ENCODE data around the gene BRPF1. TPM values are rescaled to one million over a fixed set of nuclear protein-coding genes. Genes with fewer than 3 reads are reported as not detected.
A peak's percentile ranks its signal among the peaks of the same experiment; 100 is the strongest.

BRPF1 gene
- total and polyA plus RNA-seq, 4 donors: 2.0 to 11.2 (median 6.5) TPM

DNA sequence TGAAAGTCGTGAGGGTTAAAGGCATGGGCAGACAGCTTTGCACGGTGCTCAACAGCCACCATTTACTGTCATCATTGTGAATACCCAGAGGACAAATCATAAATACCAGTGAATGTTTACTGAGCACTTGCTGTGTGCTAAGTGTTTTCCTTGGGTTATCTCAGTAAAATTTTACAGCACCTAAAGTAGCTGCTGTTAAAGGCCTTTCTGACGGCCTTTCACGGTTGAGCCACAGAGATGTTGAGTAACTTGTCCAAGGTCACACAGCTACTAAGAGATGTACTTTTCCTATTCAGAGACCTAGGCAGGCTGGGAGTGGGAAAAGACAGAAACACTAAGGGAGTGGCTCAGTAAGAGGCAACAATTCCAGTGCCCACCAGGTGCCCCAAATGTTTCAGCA is 28.3 kb upstream of the BRPF1 start:
- TF ChIP-seq HNF4A (conservative IDR thresholded peaks at IDR 0.05) (no peak), TAF1 (conservative IDR thresholded peaks at IDR 0.05) (no peak), YY1 (IDR thresholded peaks at IDR 0.05) (no peak), JUND (IDR thresholded peaks at IDR 0.05) (no peak), RXRA (IDR thresholded peaks at IDR 0.05) (no peak), FOXA2 (IDR thresholded peaks at IDR 0.05) (no peak), GABPA (IDR thresholded peaks at IDR 0.05 in 1 of 2, conservative IDR thresholded peaks at IDR 0.05 in 1 of 2) (no peak), HNF4G (IDR thresholded peaks at IDR 0.05) (no peak), FOXA1 (IDR thresholded peaks at IDR 0.05) (no peak), RAD21 (IDR thresholded peaks at IDR 0.05) (no peak)
- TF ChIP-seq, protein P1, sequence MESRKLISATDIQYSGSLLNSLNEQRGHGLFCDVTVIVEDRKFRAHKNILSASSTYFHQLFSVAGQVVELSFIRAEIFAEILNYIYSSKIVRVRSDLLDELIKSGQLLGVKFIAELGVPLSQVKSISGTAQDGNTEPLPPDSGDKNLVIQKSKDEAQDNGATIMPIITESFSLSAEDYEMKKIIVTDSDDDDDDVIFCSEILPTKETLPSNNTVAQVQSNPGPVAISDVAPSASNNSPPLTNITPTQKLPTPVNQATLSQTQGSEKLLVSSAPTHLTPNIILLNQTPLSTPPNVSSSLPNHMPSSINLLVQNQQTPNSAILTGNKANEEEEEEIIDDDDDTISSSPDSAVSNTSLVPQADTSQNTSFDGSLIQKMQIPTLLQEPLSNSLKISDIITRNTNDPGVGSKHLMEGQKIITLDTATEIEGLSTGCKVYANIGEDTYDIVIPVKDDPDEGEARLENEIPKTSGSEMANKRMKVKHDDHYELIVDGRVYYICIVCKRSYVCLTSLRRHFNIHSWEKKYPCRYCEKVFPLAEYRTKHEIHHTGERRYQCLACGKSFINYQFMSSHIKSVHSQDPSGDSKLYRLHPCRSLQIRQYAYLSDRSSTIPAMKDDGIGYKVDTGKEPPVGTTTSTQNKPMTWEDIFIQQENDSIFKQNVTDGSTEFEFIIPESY (IDR thresholded peaks at IDR 0.05): no peak
- TF ChIP-seq, protein P2, sequence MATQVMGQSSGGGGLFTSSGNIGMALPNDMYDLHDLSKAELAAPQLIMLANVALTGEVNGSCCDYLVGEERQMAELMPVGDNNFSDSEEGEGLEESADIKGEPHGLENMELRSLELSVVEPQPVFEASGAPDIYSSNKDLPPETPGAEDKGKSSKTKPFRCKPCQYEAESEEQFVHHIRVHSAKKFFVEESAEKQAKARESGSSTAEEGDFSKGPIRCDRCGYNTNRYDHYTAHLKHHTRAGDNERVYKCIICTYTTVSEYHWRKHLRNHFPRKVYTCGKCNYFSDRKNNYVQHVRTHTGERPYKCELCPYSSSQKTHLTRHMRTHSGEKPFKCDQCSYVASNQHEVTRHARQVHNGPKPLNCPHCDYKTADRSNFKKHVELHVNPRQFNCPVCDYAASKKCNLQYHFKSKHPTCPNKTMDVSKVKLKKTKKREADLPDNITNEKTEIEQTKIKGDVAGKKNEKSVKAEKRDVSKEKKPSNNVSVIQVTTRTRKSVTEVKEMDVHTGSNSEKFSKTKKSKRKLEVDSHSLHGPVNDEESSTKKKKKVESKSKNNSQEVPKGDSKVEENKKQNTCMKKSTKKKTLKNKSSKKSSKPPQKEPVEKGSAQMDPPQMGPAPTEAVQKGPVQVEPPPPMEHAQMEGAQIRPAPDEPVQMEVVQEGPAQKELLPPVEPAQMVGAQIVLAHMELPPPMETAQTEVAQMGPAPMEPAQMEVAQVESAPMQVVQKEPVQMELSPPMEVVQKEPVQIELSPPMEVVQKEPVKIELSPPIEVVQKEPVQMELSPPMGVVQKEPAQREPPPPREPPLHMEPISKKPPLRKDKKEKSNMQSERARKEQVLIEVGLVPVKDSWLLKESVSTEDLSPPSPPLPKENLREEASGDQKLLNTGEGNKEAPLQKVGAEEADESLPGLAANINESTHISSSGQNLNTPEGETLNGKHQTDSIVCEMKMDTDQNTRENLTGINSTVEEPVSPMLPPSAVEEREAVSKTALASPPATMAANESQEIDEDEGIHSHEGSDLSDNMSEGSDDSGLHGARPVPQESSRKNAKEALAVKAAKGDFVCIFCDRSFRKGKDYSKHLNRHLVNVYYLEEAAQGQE (IDR thresholded peaks at IDR 0.05): no peak
- TF ChIP-seq, protein P3, sequence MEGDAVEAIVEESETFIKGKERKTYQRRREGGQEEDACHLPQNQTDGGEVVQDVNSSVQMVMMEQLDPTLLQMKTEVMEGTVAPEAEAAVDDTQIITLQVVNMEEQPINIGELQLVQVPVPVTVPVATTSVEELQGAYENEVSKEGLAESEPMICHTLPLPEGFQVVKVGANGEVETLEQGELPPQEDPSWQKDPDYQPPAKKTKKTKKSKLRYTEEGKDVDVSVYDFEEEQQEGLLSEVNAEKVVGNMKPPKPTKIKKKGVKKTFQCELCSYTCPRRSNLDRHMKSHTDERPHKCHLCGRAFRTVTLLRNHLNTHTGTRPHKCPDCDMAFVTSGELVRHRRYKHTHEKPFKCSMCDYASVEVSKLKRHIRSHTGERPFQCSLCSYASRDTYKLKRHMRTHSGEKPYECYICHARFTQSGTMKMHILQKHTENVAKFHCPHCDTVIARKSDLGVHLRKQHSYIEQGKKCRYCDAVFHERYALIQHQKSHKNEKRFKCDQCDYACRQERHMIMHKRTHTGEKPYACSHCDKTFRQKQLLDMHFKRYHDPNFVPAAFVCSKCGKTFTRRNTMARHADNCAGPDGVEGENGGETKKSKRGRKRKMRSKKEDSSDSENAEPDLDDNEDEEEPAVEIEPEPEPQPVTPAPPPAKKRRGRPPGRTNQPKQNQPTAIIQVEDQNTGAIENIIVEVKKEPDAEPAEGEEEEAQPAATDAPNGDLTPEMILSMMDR (IDR thresholded peaks at IDR 0.05; ENCODE audit: low read depth, low read length, missing input control): no peak
- TF ChIP-seq, protein P4, sequence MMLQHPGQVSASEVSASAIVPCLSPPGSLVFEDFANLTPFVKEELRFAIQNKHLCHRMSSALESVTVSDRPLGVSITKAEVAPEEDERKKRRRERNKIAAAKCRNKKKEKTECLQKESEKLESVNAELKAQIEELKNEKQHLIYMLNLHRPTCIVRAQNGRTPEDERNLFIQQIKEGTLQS (IDR thresholded peaks at IDR 0.05): no peak
- 83% methylated on average over 4 of the region's 4 CpGs for WGBS
- no peak overlapping the region for H3K9ac ChIP-seq (ENCODE audit: low read depth in 1 of 2, low read length in 2 of 2)
- DNase-seq (ENCODE audit: low spot score): no peak
- peaks cover 6 to 12% (median 10%) of the 10 kb centered on the region in 4 donors for H3K4me1 ChIP-seq (ENCODE audit: control insufficient read depth in 4 of 4, insufficient read depth in 4 of 4, low read length in 3 of 4)
- H3K4me3 ChIP-seq (ENCODE audit: low read depth in 1 of 3, low read length in 3 of 3): no peak overlapping the region
- H3K36me3 ChIP-seq (ENCODE audit: control insufficient read depth in 4 of 4, insufficient read depth in 3 of 4, low read depth in 1 of 4, low read length in 3 of 4): peaks cover 4 to 35% (median 14%) of the 10 kb centered on the region in 4 donors
- no peaks in the 10 kb centered on the region for H3K27me3 ChIP-seq (ENCODE audit: control insufficient read depth in 4 of 4, insufficient read depth in 4 of 4, low read length in 3 of 4)
- H3K9me3 ChIP-seq (ENCODE audit: control insufficient read depth in 4 of 4, low read length in 3 of 4): no peaks in the 10 kb centered on the region
- H3K27ac ChIP-seq (ENCODE audit: low read depth in 1 of 2, low read length in 2 of 2): no peak overlapping the region

DNA sequence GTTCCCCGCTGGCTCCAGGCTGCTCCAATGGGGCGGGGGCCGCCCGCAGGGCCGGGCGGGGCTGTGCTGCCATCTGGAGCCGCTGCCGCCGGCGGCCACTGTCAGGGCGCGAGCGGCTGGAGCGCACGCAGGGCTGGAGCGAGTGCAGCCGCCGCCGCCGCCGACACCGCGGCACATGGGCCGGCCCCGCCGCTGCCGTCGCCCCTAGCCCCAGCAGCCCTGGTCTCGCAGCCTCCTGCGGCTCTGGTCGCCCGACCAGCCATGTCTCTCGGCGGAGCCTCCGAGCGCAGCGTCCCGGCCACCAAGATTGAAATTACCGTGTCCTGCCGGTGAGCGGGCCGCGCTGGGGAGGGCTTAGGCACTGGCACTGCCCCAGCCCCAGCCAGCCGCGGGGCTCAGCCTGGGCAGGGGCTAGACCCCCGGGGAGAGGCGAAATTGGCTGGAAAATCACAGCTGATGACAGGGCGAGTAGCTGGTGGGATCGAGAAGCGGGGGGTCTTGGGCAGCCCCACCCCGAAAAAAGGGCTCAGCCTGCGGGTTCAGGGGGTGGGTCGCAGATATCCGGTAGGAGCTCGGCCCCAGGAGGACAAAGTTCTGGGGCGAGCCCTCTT is 27.7 kb upstream of the BRPF1 start, which contains the start of gene CPNE9:
TSS of gene CPNE9 (plus strand) at position 98 of the 611 bp plus-strand sequence. CDS start at position 262, 164 bp downstream.
- WGBS: 7% methylated on average over 56 of the region's 56 CpGs
- no peaks in the 10 kb centered on the region for H3K27me3 ChIP-seq (ENCODE audit: control insufficient read depth in 4 of 4, insufficient read depth in 4 of 4, low read length in 3 of 4)
- peak within 1 kb of the TSS in 2 of 3 donors; percentile 11 to 24 for H3K4me3 ChIP-seq (ENCODE audit: low read depth in 1 of 3, low read length in 3 of 3)
- TF ChIP-seq JUND (IDR thresholded peaks at IDR 0.05) (no peak), HNF4A (conservative IDR thresholded peaks at IDR 0.05) (no peak)
- TF ChIP-seq, protein P2 (IDR thresholded peaks at IDR 0.05): no peak
- DNase-seq (ENCODE audit: low spot score): no peak
- H3K9me3 ChIP-seq (ENCODE audit: control insufficient read depth in 4 of 4, low read length in 3 of 4): no peaks in the 10 kb centered on the region
- no peak within 1 kb of the TSS for H3K9ac ChIP-seq (ENCODE audit: low read depth in 1 of 2, low read length in 2 of 2)
- H3K27ac ChIP-seq (ENCODE audit: low read depth in 1 of 2, low read length in 2 of 2): no peak within 1 kb of the TSS
- peaks cover 0 to 31% (median 11%) of the 10 kb centered on the region in 4 donors for H3K36me3 ChIP-seq (ENCODE audit: control insufficient read depth in 4 of 4, insufficient read depth in 3 of 4, low read depth in 1 of 4, low read length in 3 of 4)
- H3K4me1 ChIP-seq (ENCODE audit: control insufficient read depth in 4 of 4, insufficient read depth in 4 of 4, low read length in 3 of 4): peaks cover 6 to 12% (median 10%) of the 10 kb centered on the region in 4 donors
